NB4 (cell line): ENCODE measurements around the gene GTSE1.

ENCODE experiments used
- DNase-seq: peaks from one replicate; pipeline ENCODE4 v3.0.0; 2010; ENCODE audit warnings: low read depth
- H3K4me3 ChIP-seq: one replicate; pipeline ENCODE4 v1.5.1; 2011; ENCODE audit warnings: mild to moderate bottlenecking, low read depth, low read length, moderate library complexity
- CTCF ChIP-seq: IDR thresholded peaks from one replicate; pipeline ENCODE4 v1.5.1; 2012; ENCODE audit warnings: low read depth, low read length
- MAX ChIP-seq: IDR thresholded peaks from 2 replicates; pipeline ENCODE4 v1.6.1; 2011; ENCODE audit warnings: low read depth, low read length
- MYC ChIP-seq: IDR thresholded peaks from 2 replicates; pipeline ENCODE4 v1.6.1; 2011; ENCODE audit warnings: low read depth, low read length
- POLR2A ChIP-seq: IDR thresholded peaks from 2 replicates; pipeline ENCODE4 v1.6.1; 2011; ENCODE audit warnings: mild to moderate bottlenecking; ENCODE audit not compliant: insufficient read length; ENCODE audit errors: extremely low read depth

GTSE1 gene

GRCh38 chr22:46296257-46297150 is at the start of gene GTSE1:
Gene GTSE1, plus strand, starts transcription at chr22:46296870. Its CDS starts 531 bp downstream, at chr22:46297401.
- TF ChIP-seq CTCF: no peak
- TF ChIP-seq MYC: peak; percentile 6; the same call in 1 of the 2 replicates
- peak; percentile 59 for TF ChIP-seq POLR2A
- DNase-seq: peak; percentile 99

GRCh38 chr22:46247443-46247975 is 49.2 kb upstream of the GTSE1 start:
- DNase-seq: no peak
- no peak for TF ChIP-seq MAX
- no peak for TF ChIP-seq MYC
- no peak for TF ChIP-seq POLR2A
- no peak for TF ChIP-seq CTCF
- no peak overlapping the region for H3K4me3 ChIP-seq

More at GRCh38 chr22:46296257-46297150, at the start of gene GTSE1:
- H3K4me3 ChIP-seq: peak within 1 kb of the TSS; percentile 68

GRCh38 chr22:46250035-46250782 is 46.5 kb upstream of the GTSE1 start, which contains the start of gene CDPF1:
Gene CDPF1, minus strand, starts transcription at chr22:46250293. Its CDS starts 2,009 bp downstream, at chr22:46248284.
- peak within 1 kb of the TSS; percentile 70 for H3K4me3 ChIP-seq
- TF ChIP-seq MAX (peak; percentile 66), POLR2A (peak; percentile 75), MYC (peak; percentile 42; the same call in 1 of the 2 replicates), CTCF (no peak)
- peak; percentile 96 for DNase-seq

GRCh38 chr22:46250783-46251125 is 45.9 kb upstream of the GTSE1 start:
- H3K4me3 ChIP-seq: peak overlapping the region; percentile 70
- TF ChIP-seq MYC (no peak), CTCF (no peak), POLR2A (no peak), MAX (no peak)
- DNase-seq: no peak

GRCh38 chr22:46251266-46251665 is 45.4 kb upstream of the GTSE1 start:
- DNase-seq: no peak
- H3K4me3 ChIP-seq: peak overlapping the region; percentile 70
- no peak for TF ChIP-seq POLR2A
- no peak for TF ChIP-seq MAX
- TF ChIP-seq CTCF: no peak
- no peak for TF ChIP-seq MYC
